Right atrium auricular region (tissue), 2 donors: ENCODE data around the gene TUSC2. TPM values are rescaled to one million over a fixed set of nuclear protein-coding genes. Genes with fewer than 3 reads are reported as not detected.

ENCODE experiments used
- DNase-seq: peaks from one replicate; pipeline ENCODE4 v3.0.0-alpha.2; 2019; ENCODE audit warnings: low spot score
- H3K27ac ChIP-seq, 2 donors: fragments of 200-600 bp; sonication (generic); 1 replicate in 1 of 2; 2 replicates in 1 of 2; pipeline ENCODE4 v1.5.1; 2016 to 2019
- H3K27me3 ChIP-seq, 2 donors: fragments of 200-600 bp; sonication (generic); one replicate each; pipeline versions ENCODE4 v1.5.1 to v1.6.0; 2017 to 2019
- H3K36me3 ChIP-seq: fragments of 200-600 bp; sonication (generic); one replicate; pipeline ENCODE4 v1.5.1; 2016
- H3K4me1 ChIP-seq, 2 donors: fragments of 200-600 bp; sonication (generic); one replicate each; pipeline versions ENCODE4 v1.5.1 to v1.6.0; 2017 to 2019
- H3K4me3 ChIP-seq, 2 donors: fragments of 200-600 bp; sonication (generic); 1 replicate in 1 of 2; 2 replicates in 1 of 2; pipeline ENCODE4 v1.5.1; 2017 to 2019; ENCODE audit warnings: mild to moderate bottlenecking in 1 of 2, moderate library complexity in 1 of 2
- H3K9me3 ChIP-seq, 2 donors: fragments of 200-600 bp; sonication (generic); one replicate each; pipeline ENCODE4 v1.5.1; 2019
- CTCF ChIP-seq, 2 donors: fragments of 200-600 bp; sonication (generic); IDR thresholded peaks; one replicate each; pipeline ENCODE4 v1.5.1; 2019; ENCODE audit warnings: antibody characterized with exemption in 2 of 2
- total RNA-seq, 2 donors: library from RNA; depleted of rRNA; stranded (reverse); fragments of >200 nt; gene quantifications; one replicate each; pipeline ENCODE4 v1.1.0, GENCODE V29; 2016

The TUSC2 gene
- total RNA-seq, 2 donors from 2014 or later, result 23.4 to 29.6 TPM

GRCh38 chr3:50292159-50293078 lies 35.6 kb downstream of the TUSC2 start, which contains the start of gene IFRD2:
Gene IFRD2, minus strand, starts transcription at chr3:50292429. Its CDS starts 155 bp downstream, at chr3:50292274.
- peaks cover 0 to 36% of the 10 kb centered on the region in 2 donors for H3K4me1 ChIP-seq
- DNase-seq, result peak; percentile 98
- peaks cover 32% of the 10 kb centered on the region for H3K36me3 ChIP-seq
- peak within 1 kb of the TSS; percentile 91 to 96 for H3K27ac ChIP-seq
- TF ChIP-seq CTCF (IDR thresholded peaks at IDR 0.05), result peak in 1 of 2 donors; percentile 16
- H3K9me3 ChIP-seq, result no peaks in the 10 kb centered on the region
- H3K4me3 ChIP-seq, result peak within 1 kb of the TSS; percentile 88 to 99
- no peaks in the 10 kb centered on the region for H3K27me3 ChIP-seq

DNA sequence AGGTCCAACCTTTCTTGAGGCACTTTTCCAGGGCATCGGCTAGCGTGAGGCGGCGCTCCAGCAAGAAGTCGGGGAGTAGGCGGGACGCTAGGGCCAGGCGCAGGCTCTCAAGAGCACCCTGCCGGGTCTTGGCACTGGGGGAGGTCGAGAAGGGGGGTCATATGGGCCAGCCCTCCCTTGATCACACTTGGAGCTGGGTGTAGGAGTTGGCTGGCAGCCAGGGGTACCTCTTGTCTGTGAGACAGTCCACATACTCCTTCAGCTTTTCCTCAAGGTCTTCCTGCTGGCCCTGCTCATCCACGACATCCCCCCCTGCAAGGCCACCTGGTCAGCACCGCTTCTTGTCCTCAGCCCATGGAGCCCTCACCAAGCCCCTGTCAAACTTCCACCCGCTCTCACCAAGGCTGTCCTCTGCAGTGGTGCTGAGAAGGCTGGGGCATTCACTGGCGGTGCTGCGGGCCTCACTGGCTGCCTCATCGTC lies 37.8 kb downstream of the TUSC2 start:
- Histone ChIP-seq H3K27ac (no peak overlapping the region), H3K4me1 (peaks cover 0 to 58% of the 10 kb centered on the region in 2 donors), H3K27me3 (no peaks in the 10 kb centered on the region), H3K36me3 (peaks cover 38% of the 10 kb centered on the region), H3K9me3 (no peaks in the 10 kb centered on the region), H3K4me3 (no peak overlapping the region)
- no peak for TF ChIP-seq CTCF (IDR thresholded peaks at IDR 0.05)
- DNase-seq, result no peak

GRCh38 chr3:50289130-50289529 lies 38.9 kb downstream of the TUSC2 start:
- Histone ChIP-seq H3K36me3 (peaks cover 38% of the 10 kb centered on the region), H3K27me3 (no peaks in the 10 kb centered on the region), H3K4me3 (no peak overlapping the region), H3K4me1 (peaks cover 0 to 58% of the 10 kb centered on the region in 2 donors), H3K27ac (no peak overlapping the region), H3K9me3 (no peaks in the 10 kb centered on the region)
- TF ChIP-seq CTCF (IDR thresholded peaks at IDR 0.05), result no peak
- no peak for DNase-seq

- no peak overlapping the region for H3K4me3 ChIP-seq
- DNase-seq, result no peak
- H3K27me3 ChIP-seq, result no peaks in the 10 kb centered on the region
- H3K4me1 ChIP-seq, result peaks cover 0 to 57% of the 10 kb centered on the region in 2 donors
- no peak for TF ChIP-seq CTCF (IDR thresholded peaks at IDR 0.05)
- no peaks in the 10 kb centered on the region for H3K9me3 ChIP-seq
- H3K36me3 ChIP-seq, result peaks cover 38% of the 10 kb centered on the region
- H3K27ac ChIP-seq, result no peak overlapping the region
These were observed 39.5 kb downstream of the TUSC2 start for GRCh38 chr3:50288387-50289007.

- H3K4me1 ChIP-seq, result peaks cover 0 to 47% of the 10 kb centered on the region in 2 donors
- TF ChIP-seq CTCF (IDR thresholded peaks at IDR 0.05), result no peak
- H3K4me3 ChIP-seq, result no peak overlapping the region
- peaks cover 38% of the 10 kb centered on the region for H3K36me3 ChIP-seq
- no peak for DNase-seq
- no peaks in the 10 kb centered on the region for H3K9me3 ChIP-seq
- H3K27ac ChIP-seq, result peak overlapping the region; percentile 55 to 67
- H3K27me3 ChIP-seq, result no peaks in the 10 kb centered on the region
These were observed 40.8 kb downstream of the TUSC2 start for GRCh38 chr3:50287262-50287661.
